ENCODE data around the gene ACYP1.

DNA sequence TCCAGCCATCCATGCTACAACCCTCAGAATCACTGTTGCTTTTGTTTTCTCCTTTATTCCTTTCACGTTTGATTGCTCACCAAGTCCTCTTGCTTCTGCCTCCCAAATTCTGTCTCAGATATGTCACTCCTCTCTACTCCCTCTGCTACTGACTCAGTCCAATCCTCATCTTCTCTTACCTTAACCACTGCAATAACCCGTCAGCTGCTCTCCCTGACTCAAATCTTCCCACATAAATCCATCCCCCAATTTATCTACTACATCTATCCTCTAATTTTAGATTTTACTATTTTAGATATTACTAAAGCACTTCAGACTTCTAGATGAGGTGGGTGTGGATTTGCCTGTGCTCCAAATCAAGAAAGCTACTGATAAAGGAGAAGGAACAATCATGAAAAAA lies 37.9 kb downstream of the ACYP1 start:
- TF ChIP-seq GATA2 (IDR thresholded peaks at IDR 0.05; ENCODE audit: low read depth, low read length): no peak
- no peak for TF ChIP-seq GATA3 (IDR thresholded peaks at IDR 0.05; ENCODE audit: low read depth, low read length)

All from SH-SY5Y (cell line).